Measurements from ENCODE around the gene GNAL.

DNA sequence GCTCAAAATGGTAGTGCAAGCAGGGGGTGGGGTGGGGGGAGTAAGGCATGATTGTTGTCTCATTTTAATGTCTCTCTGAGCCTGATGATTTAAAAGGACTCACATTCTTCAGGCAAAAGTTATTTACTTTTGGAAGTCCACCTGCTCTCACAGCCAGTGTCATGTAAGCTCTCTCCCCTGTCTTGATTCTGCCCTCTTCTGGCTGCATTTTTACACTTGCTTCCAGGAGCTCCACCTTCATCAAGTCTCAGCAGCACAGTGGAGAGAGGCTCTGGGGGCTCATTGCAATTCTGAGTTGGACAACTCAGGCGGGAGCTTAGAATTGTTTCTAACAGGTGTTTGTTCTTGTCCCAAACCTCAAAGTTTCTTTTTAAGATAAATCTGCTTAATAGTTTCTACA lies 39.2 kb downstream of the GNAL start:
- TF ChIP-seq POLR2A (IDR thresholded peaks at IDR 0.05): no peak
- TF ChIP-seq, protein P1, sequence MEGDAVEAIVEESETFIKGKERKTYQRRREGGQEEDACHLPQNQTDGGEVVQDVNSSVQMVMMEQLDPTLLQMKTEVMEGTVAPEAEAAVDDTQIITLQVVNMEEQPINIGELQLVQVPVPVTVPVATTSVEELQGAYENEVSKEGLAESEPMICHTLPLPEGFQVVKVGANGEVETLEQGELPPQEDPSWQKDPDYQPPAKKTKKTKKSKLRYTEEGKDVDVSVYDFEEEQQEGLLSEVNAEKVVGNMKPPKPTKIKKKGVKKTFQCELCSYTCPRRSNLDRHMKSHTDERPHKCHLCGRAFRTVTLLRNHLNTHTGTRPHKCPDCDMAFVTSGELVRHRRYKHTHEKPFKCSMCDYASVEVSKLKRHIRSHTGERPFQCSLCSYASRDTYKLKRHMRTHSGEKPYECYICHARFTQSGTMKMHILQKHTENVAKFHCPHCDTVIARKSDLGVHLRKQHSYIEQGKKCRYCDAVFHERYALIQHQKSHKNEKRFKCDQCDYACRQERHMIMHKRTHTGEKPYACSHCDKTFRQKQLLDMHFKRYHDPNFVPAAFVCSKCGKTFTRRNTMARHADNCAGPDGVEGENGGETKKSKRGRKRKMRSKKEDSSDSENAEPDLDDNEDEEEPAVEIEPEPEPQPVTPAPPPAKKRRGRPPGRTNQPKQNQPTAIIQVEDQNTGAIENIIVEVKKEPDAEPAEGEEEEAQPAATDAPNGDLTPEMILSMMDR (IDR thresholded peaks at IDR 0.05 in 4 of 5, conservative IDR thresholded peaks at IDR 0.05 in 1 of 5): no peak
